PFSK-1 (cell line): Measurements from ENCODE around the gene H2BW1.
"Not testable (repeated sequence)": the region's sequence is repeated elsewhere in the genome, so short reads cannot be mapped to it uniquely, and the experiment has no call there.

Source experiments
- POLR2AphosphoS5 ChIP-seq: IDR thresholded peaks from 2 replicates; pipeline ENCODE4 v1.6.1; 2012; ENCODE audit warnings: low read depth, mild to moderate bottlenecking, control low read depth, low read length, moderate library complexity
- SIN3A ChIP-seq: IDR thresholded peaks from 2 replicates; pipeline ENCODE4 v1.6.1; 2012; ENCODE audit warnings: mild to moderate bottlenecking, low read length, moderate library complexity, borderline replicate concordance; ENCODE audit not compliant: insufficient read depth
- TAF1 ChIP-seq: IDR thresholded peaks from 2 replicates; pipeline ENCODE4 v1.6.1; 2012; ENCODE audit warnings: low read length, control low read depth, borderline replicate concordance; ENCODE audit not compliant: insufficient read depth

Gene H2BW1

GRCh38 chrX:103962411-103963278, 50.9 kb downstream of the H2BW1 start, which contains the start of gene TMSB15B:
Gene TMSB15B, plus strand, starts transcription at chrX:103962627.
- TF ChIP-seq POLR2AphosphoS5, TAF1, SIN3A: not testable (repeated sequence)
